NCI-H1105 treated with DMSO at 0.1 percent for 48 hours (cell line): ENCODE data around the gene DNMBP.
A peak's percentile ranks its signal among the peaks of the same experiment; 100 is the strongest.
"Not testable (repeated sequence)": the region's sequence is repeated elsewhere in the genome, so short reads cannot be mapped to it uniquely, and the experiment has no call there.

Source experiments
- DNase-seq: peaks from one replicate; lab custom pipeline; 2025; lab: John Stamatoyannopoulos, UW

The DNMBP gene

DNA sequence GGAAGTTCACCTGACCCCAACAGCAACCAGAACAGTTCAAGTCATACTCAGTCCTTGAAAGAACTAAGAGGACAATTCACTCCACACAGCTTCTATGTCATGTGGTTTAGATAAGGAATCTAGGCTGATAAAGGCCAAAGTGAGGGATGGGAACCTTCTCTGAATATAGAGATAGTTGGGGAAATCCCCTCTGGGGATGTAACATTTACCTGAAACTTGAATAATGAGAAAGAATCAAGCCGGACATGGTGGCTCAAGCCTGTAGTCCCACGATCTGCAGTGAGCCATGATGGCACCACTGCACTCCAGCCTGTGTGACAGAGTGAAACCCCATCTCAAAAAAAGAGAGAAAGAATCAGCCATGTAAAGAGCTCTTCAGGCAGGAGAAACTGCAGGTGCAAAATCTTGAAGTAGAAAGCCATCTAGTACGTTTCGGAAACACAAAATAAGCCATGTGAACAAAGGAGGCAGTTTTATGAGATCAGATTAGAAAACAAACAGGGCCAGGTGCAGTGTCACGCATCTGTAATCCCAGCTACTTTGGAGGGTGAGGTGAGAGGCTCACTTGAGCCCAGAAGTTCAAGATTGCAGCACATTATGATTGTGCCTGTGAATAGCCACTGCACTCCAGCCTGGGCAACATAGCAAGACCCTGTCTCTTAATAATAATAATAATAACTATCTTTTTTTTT is 4.5 kb upstream of the DNMBP start:
- peak; percentile 43 for DNase-seq

DNA sequence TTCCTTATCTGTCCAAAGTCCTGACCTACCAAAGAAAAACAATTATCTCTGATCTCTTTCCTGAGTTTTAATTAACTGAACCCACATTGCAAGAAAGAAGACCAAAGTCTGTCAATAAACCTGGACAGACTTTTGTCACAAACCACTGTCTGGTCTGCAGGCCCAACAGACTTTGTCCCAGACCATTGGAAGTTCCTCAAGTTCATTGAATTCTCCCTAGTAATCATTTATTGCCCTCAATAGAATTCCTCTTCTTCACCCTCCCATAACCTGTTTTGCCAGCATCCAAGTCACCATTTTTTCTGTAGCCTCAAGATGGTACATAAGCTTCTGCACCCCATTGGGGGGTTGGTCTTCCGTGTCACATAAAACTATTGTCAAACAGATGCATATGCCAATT is 3.9 kb upstream of the DNMBP start:
- no peak for DNase-seq

DNA sequence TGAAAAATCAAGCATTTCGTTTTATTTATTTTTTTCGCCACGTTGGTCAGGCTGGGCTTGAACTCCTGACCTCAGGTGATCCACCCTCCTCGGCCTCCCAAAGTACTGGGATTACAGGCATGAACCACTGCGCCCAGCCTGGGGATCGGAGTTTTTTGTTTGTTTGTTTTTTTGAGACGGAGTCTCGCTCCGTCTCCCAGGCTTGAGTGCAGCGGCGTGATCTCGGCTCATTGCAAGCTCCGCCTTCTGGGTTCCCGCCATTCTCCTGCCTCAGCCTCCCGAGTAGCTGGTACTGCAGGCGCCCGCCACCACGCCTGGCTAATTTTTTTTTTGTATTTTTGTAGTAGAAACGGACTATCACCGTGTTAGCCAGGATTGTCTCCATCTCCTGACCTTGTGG is 2.2 kb upstream of the DNMBP start:
- not testable (repeated sequence) for DNase-seq

DNA sequence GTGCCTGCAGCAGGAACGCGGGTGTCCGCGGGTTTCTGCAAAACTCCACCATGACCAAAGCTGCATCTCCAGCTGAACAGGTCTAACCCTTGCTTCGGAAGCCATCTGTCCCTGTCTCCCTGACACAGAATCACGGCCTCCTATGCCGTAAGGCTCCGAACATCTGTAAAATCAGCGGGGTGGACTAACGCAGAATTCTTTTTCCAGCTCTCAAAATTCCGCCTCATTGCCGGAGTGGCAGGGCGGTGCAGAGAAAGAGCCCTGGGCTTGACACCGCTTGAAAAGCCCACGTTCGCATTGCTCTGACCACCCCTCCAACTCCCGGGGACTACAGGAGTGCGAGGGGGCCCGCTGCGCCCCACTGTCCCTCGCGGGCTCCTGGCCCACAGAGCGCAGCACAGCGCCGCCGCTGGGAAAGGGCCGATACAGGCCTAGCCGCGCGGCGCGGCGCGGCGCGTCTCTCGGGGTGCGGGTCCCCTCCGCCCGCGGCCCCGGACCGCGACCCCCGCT is 409 bp downstream of the DNMBP start:
- peak; percentile 22 for DNase-seq

DNA sequence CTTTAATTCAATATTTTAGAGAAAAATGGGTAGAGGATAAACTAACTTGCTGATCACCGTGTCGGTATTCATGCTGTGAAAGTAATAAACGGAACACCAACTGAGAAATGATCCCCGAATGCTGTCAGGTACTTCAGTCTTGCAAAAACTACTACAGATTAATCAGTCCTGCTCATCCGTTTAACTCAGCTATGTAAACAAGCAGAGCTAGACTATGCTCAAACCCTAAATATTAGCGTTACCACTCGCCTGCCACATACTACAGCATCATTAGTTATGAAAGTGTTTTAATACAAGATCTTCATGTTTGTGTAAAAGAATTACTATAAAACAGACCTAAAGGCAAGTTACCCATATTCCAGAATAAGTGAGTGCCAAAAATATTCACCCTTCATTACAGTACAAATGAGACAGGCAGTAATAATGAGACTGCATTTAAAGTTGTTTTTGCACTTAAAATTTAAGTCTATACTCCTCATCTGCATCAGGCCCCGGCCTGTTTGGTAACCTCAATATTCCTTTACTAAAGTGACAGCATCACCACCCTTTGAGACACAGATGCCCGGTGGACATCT is 952 bp downstream of the DNMBP start:
- no peak for DNase-seq

DNA sequence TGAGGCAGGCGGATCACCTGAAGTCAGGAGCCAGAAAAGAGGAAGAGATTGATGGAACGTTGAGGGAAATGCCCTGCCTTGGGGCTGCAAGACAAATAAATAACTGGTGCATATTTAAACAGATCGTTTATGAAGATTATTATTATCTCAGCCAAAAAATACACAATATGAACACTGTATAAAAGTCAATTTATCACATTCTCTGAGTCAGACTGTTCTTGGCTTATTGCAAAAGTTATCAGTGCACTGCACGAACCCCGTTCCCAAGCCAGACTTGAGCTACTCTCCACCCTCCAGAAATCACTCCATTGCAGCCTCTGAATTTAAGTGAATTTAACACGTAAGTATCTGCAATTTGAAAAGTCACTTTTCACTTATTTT is 1.6 kb downstream of the DNMBP start:
- DNase-seq = no peak

DNA sequence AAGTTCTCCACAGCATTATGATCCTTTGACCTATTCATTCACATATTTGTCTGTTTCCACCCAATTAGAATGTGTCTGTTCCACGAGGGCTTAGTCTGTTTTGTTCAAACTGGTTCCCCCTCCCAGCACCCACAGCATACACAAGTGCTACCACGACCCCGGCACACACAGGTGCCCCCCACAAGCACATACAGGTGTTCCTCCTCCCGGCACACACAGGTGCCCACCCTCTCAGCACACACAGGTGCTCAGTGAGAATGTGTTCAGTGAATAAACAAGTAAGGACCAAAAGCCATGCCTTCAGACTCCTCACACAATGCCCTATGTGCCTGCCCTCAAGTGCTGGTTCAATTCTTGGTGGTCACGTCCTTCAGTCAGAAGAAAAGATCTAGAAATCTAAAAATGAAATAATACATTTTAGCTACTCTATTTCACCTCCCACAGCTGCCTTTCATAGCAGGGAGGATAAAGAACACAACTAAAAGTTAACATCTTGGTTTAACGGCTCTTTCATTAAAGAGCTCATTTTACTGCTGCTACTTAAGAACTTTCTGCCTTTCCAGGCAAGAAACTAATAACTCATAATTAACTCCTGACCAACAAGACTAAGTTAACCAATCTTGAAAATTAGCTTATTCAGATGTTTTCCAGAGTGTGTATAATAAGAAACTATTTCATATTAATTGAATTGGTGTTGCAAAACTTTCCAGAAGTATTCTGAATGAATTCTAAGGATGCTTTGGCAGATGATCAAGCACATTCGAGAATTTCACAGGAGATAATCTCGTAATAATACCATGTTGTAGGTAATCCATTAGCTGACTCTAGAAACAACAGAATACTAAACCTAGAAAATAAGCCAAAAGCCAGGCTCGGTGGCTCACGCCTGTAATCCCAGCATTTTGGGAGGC is 2.3 kb downstream of the DNMBP start:
- no peak for DNase-seq

DNA sequence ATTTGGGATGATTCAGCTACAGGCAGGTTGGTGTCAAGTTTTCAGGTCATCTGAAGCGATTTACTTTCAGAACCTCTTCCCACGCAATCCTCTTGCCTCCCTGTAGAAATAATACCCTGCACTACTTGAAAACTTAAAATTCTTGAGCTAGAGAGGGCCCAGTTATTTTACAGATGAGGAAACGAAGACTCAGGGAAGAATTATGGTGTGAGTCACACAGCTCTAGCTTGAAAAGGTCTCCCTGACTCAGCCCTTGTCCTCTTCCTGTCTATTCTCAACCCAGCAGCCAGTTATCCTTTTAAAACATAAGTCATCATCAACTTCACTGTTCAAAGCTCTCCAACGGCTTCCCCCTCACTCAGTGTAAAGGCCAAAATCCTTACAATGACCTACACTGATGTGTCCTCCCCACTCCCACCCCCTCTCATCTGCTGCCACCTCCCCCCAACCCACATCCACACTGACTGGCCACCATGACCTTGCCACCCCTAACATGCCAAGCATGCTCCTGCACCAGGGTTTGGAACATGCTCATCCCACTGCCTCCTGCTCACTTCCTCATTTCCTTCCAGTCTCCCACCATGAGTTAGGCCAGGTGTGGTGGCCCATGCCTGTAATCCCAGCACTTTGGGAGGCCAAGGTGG is 3.4 kb downstream of the DNMBP start:
- DNase-seq = no peak

DNA sequence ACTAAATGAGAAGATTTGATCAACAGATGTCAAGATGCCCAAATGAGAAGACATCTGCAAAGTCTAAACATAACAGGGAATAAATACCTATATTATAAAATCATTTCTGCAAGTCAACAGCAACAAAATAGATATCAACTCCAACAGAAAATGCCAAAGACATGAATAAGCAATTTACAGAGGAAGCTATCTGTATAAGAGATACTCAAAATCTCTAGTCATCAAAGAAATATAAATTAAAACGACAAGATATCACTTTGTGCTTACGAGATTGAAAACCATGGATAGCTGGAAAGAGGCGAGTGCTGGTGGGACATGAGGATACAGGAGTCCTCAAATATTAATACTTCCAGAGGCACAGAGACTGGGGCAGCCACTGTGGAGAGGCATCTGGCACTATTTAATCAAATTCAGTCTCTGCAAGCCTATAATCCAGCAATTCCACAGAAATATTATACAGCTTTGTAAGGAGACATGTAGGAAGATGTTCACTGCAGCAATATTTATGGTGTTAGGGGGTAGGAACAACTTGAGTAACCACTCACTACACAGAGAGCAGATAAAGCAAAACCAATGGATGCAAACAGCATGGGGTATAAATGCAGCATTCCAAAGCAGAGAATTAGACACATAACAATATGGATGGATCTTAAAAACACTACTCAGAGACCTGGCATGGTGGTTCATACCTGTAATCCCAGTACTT is 4.8 kb downstream of the DNMBP start:
- DNase-seq = no peak

DNA sequence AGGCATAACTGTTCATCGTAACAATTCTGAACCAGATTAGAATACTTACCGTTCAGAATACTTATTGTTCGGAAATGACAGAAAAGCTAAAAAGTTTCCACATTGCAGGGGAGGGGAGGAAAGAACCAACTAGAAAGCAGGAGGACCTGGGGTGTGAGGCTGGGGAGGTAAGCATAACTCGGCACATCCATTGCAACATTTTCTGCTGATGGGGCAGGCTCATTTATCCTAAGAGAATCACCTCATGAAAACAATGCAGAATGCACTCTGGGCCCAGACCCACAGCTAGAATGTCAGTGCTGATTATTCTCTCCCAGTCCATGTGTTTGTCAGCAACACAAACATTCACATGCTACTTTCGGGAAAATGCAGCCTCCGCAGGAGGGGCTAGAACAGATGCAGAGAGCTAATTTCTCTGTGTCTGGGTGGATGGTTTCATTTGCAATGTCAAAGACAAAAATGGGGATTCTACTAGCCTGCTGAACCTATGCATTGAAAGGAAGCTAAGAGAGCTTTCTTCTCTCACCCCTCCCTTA is 9.6 kb downstream of the DNMBP start:
- DNase-seq = no peak

DNA sequence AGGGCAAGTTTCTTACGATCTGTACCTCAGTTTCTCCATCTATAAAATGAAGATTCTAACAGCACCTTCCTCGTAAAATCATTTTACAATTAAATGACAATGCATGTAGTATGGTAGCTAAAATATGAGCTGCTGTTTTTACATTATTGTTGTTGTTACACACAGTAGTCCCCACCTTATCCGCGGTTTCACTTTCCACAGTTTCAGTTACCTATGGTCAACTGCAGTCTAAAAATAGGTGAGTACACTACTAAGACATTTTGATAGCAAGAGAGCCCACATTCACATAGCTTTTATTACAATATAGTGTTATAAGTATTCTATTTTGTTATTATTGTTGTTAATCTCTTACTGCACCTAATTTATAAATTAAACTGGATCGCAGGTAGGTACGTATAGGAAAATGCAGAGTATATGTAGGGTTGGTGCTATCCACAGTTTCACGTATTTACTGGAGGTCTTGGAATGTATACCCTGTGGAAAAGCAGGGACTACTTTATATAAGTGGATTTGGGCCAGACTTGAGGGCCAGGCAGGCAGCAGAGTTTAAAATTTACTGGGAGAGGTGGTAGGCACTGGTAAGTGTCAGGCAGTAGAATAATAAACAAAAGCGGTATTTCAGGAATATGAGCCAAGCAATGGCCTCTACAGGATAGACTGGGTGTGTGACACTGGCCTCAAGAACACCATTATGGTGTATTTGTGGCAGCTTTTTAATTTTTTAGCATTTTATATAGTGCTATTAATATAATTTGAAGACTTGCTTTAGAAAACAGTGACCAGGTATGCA is 10.2 kb downstream of the DNMBP start:
- no peak for DNase-seq

DNA sequence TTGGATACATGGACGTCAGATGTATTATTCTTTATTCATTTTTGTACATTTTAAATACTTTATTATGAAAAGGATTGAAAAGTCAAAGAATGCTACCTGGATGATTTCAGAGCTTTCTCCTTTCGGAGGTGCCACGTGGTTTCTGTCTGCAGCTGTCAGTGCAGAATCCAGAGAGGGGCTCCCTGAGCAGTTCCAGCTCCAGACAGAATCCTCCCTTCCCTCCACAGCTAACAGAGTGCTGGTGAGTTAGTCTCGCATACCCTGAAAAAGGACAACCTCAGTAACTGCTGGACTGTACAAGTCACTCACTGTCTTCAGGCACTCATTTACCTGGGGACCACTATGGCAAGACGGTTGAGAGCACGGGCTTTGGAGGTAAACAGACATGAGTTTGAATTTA is 10.9 kb downstream of the DNMBP start:
- no peak for DNase-seq

DNA sequence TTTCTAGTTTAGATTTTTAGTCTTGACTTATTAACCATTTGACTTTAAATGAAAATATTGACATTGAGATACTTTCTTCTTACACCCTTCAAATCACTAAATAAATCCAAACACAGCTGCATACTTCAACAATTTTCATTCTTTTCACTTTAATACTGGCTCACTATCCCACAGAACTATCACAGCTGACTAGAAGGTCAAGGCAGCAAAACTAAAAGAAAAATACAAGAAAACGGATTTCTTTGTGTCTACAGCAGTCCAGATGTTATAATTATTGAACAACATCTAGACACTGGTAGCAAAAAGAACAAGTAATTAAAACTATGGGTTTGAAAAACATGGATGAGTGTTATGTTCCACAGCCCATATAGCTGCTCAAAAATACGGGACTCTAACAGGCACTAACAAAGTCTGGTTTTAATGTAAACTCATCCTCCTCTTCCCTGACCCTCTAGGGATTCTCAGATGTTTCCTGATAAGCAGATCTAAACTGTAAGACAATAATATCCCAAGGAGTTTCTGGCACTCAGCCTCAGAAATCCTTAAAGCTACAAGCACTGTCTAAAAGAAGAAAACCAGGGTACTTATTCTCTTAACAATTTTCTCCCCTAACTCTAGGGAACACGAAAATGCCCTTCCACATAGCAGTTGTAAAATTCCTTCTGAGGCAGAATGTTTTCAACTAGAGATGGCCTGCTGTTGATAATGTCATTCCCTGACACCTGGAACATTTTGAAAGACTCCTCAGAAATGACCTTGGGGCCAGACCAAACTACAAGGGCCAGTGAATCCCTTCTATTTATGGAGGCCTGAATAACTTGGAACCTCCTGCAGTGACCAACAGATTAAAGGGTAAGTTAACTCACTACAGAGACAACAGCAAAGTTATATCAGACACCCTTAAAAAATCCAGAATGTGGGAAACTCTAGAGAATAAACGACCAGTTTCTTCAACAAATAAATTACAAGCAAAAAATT is 12.8 kb downstream of the DNMBP start:
- DNase-seq = no peak

DNA sequence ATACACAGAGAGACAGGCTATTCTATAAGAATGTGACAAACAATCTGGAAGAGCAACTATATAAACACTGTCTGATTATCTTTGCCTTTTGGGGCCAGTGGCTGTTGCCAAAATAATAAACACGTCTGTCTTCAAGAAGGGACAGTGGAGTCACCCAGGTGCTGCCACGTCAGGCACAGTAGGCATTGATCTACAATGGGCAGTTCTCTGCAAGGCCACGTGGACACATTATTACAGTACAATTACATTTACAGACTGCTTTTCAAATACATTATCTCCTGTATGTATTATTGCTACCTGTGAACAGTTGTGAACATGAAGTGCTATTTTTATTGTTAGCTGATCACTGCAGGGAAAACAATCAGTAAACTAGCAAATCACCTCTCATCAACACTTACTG is 14.0 kb downstream of the DNMBP start:
- no peak for DNase-seq

DNA sequence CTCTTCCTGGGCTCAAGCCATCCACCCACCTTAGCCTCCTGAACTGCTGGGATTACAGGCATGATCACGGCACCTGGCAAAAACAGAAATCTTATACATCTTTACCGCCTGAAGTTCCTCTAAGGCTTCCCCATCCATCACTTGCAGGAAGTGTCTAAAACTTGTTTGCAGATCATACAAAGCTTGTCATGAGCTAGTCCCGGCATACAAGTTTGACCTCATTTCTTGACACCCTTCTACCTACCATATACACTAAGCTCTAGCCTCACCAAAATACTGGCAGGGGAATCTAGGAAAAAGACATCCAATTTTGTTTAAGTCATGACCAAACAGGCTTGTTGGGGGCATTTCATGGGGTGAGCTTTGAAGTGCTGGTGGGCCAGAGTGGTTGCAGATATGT is 14.5 kb downstream of the DNMBP start:
- no peak for DNase-seq

DNA sequence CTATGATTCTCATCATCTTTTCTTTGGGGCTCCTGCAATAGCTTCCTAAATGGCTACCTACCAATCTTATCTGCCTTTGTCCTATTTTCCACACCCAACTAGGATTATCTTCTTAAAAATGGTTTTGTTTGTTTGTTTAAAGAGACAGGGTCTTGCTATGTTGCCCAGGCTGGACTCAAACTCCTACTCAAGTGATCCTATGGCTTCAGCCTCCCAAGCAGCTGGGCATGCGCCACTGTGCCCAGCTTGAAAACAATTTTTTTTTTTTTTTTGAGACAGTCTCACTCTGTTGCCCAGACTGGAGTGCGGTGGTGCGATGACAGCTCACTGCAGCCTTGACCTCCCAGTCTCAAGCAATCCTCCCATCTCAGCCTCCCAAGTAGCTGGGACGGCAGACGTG is 14.9 kb downstream of the DNMBP start:
- DNase-seq = no peak

DNA sequence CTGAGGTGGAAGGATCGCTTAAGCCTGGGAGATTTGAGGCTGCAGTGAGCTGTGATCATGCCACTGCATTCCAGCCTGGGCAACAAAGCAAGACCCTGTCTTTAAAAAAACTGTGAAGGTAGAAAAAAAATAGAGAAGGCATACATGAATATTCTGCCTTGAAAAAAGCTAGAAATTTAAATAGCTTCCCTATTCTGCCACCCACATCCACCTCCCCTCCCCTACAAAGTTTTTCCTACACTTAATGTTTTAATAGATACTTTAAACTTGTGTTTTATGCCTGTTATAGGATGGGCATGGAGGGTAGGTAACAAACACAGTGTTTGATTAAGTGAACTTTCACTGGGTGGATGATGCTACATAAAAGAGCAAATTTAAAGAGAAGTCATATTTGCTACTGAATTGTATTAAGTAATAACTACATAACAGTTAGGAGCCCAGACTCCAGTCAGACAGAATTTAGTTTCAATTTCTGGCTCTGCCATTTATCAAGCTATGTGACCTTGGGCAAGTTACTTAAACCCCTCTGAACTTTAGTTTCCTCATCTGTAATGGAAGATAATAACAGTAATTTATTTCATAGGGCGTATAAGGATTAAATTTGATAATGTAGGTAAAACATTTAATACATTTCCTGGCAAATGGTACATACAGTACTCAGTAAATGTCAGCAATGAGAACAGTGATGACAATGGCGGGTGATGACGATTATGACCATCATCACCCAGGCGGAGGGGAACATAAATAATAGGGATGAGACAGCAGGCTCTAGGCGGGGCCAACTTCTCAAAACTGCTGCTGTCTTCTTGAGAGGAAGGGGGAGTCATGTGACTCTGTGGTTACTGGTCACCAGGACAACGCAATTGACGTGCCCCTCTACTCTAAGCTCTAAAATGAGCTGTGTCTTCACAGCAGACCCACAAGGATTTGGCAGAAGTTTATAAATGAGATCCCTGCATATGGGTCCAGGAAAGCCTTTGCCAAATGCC is 15.8 kb downstream of the DNMBP start:
- DNase-seq = no peak

DNA sequence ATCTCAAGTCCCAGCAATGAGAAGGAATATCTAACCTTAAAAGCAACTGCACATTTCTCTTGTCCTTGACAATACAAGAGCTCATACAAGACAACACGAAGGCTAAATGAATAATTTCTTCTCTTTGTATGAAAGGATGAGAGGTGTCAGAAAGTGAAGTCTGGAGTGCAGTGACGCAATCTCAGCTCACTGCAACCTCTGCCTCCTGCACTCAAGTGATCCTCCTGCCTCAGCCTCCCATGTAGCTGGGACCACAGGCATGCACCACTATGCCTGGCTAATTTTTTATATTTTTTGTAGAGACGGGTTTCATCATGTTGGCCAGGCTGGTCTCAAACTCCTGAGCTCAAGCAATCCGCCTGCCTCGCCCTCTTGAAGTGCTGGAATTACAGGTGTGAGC is 24.1 kb downstream of the DNMBP start:
- DNase-seq = not testable (repeated sequence)
